ENCODE measurements around the gene ANXA6. TPM values are rescaled to one million over a fixed set of nuclear protein-coding genes. Genes with fewer than 3 reads are reported as not detected.

ANXA6 gene
- total RNA-seq, 4 donors from 2014 or later, result 21.7 to 64.4 (median 49.5) TPM

DNA sequence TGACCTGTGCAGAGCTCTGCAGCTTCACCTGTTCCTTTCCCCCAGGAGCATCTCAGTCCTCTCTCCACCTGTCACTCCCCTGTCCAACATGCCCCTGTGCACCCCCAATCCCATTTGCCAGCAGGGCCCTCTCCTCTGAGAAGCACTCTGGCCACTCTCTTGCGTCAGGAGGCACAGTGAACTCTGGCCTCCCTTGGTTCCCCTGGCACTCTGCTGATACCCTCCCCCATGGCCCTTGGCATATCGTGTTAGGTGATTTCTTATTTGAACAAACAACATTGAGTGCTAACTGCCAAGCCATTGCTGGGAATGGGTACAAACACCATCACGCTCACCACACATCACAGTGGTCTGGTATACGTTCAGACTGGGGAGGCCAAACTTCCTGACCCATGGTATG is 55.8 kb downstream of the ANXA6 start:
- TF ChIP-seq, protein P1, sequence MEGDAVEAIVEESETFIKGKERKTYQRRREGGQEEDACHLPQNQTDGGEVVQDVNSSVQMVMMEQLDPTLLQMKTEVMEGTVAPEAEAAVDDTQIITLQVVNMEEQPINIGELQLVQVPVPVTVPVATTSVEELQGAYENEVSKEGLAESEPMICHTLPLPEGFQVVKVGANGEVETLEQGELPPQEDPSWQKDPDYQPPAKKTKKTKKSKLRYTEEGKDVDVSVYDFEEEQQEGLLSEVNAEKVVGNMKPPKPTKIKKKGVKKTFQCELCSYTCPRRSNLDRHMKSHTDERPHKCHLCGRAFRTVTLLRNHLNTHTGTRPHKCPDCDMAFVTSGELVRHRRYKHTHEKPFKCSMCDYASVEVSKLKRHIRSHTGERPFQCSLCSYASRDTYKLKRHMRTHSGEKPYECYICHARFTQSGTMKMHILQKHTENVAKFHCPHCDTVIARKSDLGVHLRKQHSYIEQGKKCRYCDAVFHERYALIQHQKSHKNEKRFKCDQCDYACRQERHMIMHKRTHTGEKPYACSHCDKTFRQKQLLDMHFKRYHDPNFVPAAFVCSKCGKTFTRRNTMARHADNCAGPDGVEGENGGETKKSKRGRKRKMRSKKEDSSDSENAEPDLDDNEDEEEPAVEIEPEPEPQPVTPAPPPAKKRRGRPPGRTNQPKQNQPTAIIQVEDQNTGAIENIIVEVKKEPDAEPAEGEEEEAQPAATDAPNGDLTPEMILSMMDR (IDR thresholded peaks at IDR 0.05), result no peak
- TF ChIP-seq EP300 (IDR thresholded peaks at IDR 0.05), result no peak
- TF ChIP-seq POLR2A (IDR thresholded peaks at IDR 0.05), result no peak
- no peak for TF ChIP-seq POLR2AphosphoS5 (IDR thresholded peaks at IDR 0.05)
- H3K4me1 ChIP-seq, result no peaks in the 10 kb centered on the region
- no peaks in the 10 kb centered on the region for H3K27me3 ChIP-seq
- H3K4me3 ChIP-seq, result no peak overlapping the region
- WGBS, result 95% methylated on average over 4 of the region's 4 CpGs
- H3K27ac ChIP-seq, result no peak overlapping the region
- H3K36me3 ChIP-seq, result peaks cover 2% of the 10 kb centered on the region
- H3K9me3 ChIP-seq, result no peaks in the 10 kb centered on the region
- DNase-seq (ENCODE audit: low spot score in 2 of 2), result no peak

GRCh38 chr5:151101151-151101550 is 56.4 kb downstream of the ANXA6 start:
- H3K27ac ChIP-seq, result no peak overlapping the region
- no peak for DNase-seq (ENCODE audit: low spot score in 2 of 2)
- no peaks in the 10 kb centered on the region for H3K9me3 ChIP-seq
- TF ChIP-seq EP300 (IDR thresholded peaks at IDR 0.05) (no peak), POLR2A (IDR thresholded peaks at IDR 0.05) (no peak), POLR2AphosphoS5 (IDR thresholded peaks at IDR 0.05) (no peak)
- TF ChIP-seq, protein P1 (IDR thresholded peaks at IDR 0.05), result no peak
- H3K27me3 ChIP-seq, result no peaks in the 10 kb centered on the region
- 74% methylated on average over 6 of the region's 9 CpGs for WGBS
- no peaks in the 10 kb centered on the region for H3K4me1 ChIP-seq
- peaks cover 2% of the 10 kb centered on the region for H3K36me3 ChIP-seq
- no peak overlapping the region for H3K4me3 ChIP-seq

DNA sequence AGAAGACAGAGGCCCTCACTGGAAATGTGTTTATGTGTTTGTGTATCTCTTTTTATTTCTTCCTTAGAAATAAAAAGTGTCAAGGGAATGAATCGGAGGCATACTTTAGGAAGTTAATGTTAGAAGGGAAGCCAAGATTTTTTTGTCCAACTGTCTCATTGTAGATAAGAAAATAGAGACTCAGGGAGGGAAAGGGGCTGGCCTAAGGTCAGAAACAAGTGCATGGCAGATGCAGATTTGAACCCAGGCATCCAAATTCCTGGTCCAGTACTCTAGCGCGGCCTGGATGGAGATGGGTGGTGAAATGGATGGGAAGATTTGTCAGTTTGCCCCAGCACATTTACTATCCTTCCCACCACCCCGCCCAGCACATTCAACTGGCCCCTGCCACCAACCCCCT is 56.9 kb downstream of the ANXA6 start:
- 78% methylated on average over 4 of the region's 4 CpGs for WGBS
- DNase-seq (ENCODE audit: low spot score in 2 of 2), result no peak
- Histone ChIP-seq H3K36me3 (peaks cover 2% of the 10 kb centered on the region), H3K4me1 (peaks cover 3% of the 10 kb centered on the region), H3K27me3 (no peaks in the 10 kb centered on the region), H3K4me3 (no peak overlapping the region), H3K27ac (no peak overlapping the region), H3K9me3 (no peaks in the 10 kb centered on the region)
- no peak for TF ChIP-seq POLR2AphosphoS5 (IDR thresholded peaks at IDR 0.05)
- no peak for TF ChIP-seq POLR2A (IDR thresholded peaks at IDR 0.05)
- no peak for TF ChIP-seq EP300 (IDR thresholded peaks at IDR 0.05)
- TF ChIP-seq, protein P1 (IDR thresholded peaks at IDR 0.05), result no peak

GRCh38 chr5:151098768-151099121 is 58.8 kb downstream of the ANXA6 start:
- TF ChIP-seq POLR2AphosphoS5 (IDR thresholded peaks at IDR 0.05) (no peak), POLR2A (IDR thresholded peaks at IDR 0.05) (no peak), EP300 (IDR thresholded peaks at IDR 0.05) (no peak)
- Histone ChIP-seq H3K27ac (no peak overlapping the region), H3K4me1 (peaks cover 22% of the 10 kb centered on the region), H3K36me3 (peaks cover 2% of the 10 kb centered on the region), H3K9me3 (no peaks in the 10 kb centered on the region), H3K4me3 (no peak overlapping the region), H3K27me3 (no peaks in the 10 kb centered on the region)
- 69% methylated on average over 4 of the region's 4 CpGs for WGBS
- no peak for DNase-seq (ENCODE audit: low spot score in 2 of 2)

DNA sequence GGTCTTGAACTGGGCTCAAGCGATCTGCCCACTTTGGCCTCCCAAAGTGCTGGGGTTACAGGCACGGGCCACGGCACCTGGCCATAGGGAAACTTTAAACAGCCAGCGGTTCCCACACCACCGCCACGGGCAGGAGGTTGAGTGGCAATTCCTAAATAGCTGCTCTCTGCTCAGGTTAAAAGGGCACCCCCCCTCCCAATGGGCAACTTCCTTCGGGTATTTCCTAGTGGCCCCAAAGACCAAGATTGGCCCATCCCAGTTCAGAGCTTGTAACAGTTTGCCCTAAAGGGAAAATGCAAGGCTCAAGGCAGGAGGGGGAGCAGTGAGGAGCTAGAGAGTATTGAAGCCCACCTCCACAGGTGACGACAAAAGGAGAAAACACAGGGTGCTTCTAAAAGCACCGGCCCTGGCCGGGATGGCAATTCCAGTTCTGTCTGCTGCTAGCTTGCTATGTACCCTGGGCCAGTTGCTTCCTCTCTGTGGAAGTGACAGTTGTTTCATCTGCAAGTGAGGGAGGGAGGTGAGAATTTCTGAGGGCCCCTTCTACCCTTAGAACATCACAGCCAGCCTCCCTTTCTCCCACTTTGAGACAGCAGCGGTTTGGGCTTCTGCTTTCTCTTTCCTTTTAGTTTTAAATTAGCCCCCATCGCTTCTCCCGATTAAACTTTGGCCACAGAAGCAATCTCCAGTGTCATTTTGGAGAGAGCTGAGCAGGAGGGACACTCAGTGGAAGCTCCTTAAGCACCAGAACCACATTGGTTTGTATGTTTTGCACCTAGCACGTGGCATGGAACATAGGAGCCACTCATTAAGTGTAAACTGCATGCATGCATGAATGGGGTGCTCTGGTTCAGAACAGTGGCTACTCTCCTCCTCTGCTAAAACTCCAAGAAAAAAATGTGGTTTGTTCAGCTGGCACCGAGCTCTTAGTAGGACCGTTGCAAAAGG is 59.5 kb downstream of the ANXA6 start:
- TF ChIP-seq, protein P1 (IDR thresholded peaks at IDR 0.05), result no peak
- TF ChIP-seq POLR2A (IDR thresholded peaks at IDR 0.05) (no peak), EP300 (IDR thresholded peaks at IDR 0.05) (no peak), POLR2AphosphoS5 (IDR thresholded peaks at IDR 0.05) (no peak)
- H3K4me3 ChIP-seq, result no peak overlapping the region
- peaks cover 29% of the 10 kb centered on the region for H3K4me1 ChIP-seq
- no peak for DNase-seq (ENCODE audit: low spot score in 2 of 2)
- 75% methylated on average over 15 of the region's 16 CpGs for WGBS
- H3K9me3 ChIP-seq, result no peaks in the 10 kb centered on the region
- peaks cover 2% of the 10 kb centered on the region for H3K36me3 ChIP-seq
- no peaks in the 10 kb centered on the region for H3K27me3 ChIP-seq
- H3K27ac ChIP-seq, result no peak overlapping the region

Measured in suprapubic skin (tissue), 4 donors.